Activated T-cell treated with anti-CD3 and anti-CD28 coated beads, Interleukin-2, amount 50 U/mL, for 24 hours (primary cell): ENCODE results near the gene STAB2.

Source experiments
- DNase-seq: peaks from one replicate; pipeline ENCODE4 v3.0.0-alpha.2; 2020
- H3K27ac Mint-ChIP-seq: 2 replicates; pipeline ENCODE4 v1.8.0; 2020; ENCODE audit warnings: mild to moderate bottlenecking, mixed read lengths
- H3K27me3 Mint-ChIP-seq: 2 replicates; pipeline ENCODE4 v1.8.0; 2020; ENCODE audit warnings: mixed read lengths
- H3K36me3 Mint-ChIP-seq: 2 replicates; pipeline ENCODE4 v1.8.0; 2020; ENCODE audit warnings: low read depth, mixed read lengths
- H3K4me1 Mint-ChIP-seq: 2 replicates; pipeline ENCODE4 v1.8.0; 2020; ENCODE audit warnings: low read depth, mixed read lengths
- H3K4me3 Mint-ChIP-seq: 2 replicates; pipeline ENCODE4 v1.8.0; 2020; ENCODE audit warnings: mild to moderate bottlenecking, moderate library complexity, mixed read lengths
- H3K9me3 Mint-ChIP-seq: 2 replicates; pipeline ENCODE4 v1.8.0; 2020; ENCODE audit warnings: mixed read lengths

Gene STAB2

GRCh38 chr12:103712216-103712615 lies 125.1 kb downstream of the STAB2 start:
- H3K27ac Mint-ChIP-seq: no peak overlapping the region
- H3K36me3 Mint-ChIP-seq: no peaks in the 10 kb centered on the region
- H3K9me3 Mint-ChIP-seq: no peaks in the 10 kb centered on the region
- H3K27me3 Mint-ChIP-seq: peaks cover 24% of the 10 kb centered on the region
- H3K4me1 Mint-ChIP-seq: no peaks in the 10 kb centered on the region
- no peak for DNase-seq
- H3K4me3 Mint-ChIP-seq: no peak overlapping the region

GRCh38 chr12:103715494-103715893 lies 128.4 kb downstream of the STAB2 start:
- H3K36me3 Mint-ChIP-seq: no peaks in the 10 kb centered on the region
- no peaks in the 10 kb centered on the region for H3K9me3 Mint-ChIP-seq
- no peak overlapping the region for H3K27ac Mint-ChIP-seq
- peaks cover 12% of the 10 kb centered on the region for H3K27me3 Mint-ChIP-seq
- H3K4me1 Mint-ChIP-seq: no peaks in the 10 kb centered on the region
- no peak for DNase-seq
- no peak overlapping the region for H3K4me3 Mint-ChIP-seq

- H3K4me3 Mint-ChIP-seq: no peak overlapping the region
- no peaks in the 10 kb centered on the region for H3K4me1 Mint-ChIP-seq
- no peak overlapping the region for H3K27ac Mint-ChIP-seq
- DNase-seq: no peak
- H3K36me3 Mint-ChIP-seq: no peaks in the 10 kb centered on the region
- peaks cover 12% of the 10 kb centered on the region for H3K27me3 Mint-ChIP-seq
- H3K9me3 Mint-ChIP-seq: no peaks in the 10 kb centered on the region
Measured at GRCh38 chr12:103716517-103717196, 129.6 kb downstream of the STAB2 start.

GRCh38 chr12:103725398-103725797 lies 138.3 kb downstream of the STAB2 start:
- Mint-ChIP-seq H3K36me3 (no peaks in the 10 kb centered on the region), H3K4me1 (no peaks in the 10 kb centered on the region), H3K27ac (no peak overlapping the region), H3K4me3 (no peak overlapping the region), H3K9me3 (no peaks in the 10 kb centered on the region), H3K27me3 (no peaks in the 10 kb centered on the region)
- DNase-seq: no peak

GRCh38 chr12:103727638-103728037 lies 140.6 kb downstream of the STAB2 start:
- H3K27ac Mint-ChIP-seq: no peak overlapping the region
- no peak for DNase-seq
- H3K4me3 Mint-ChIP-seq: no peak overlapping the region
- no peaks in the 10 kb centered on the region for H3K36me3 Mint-ChIP-seq
- H3K9me3 Mint-ChIP-seq: peaks cover 8% of the 10 kb centered on the region
- H3K4me1 Mint-ChIP-seq: no peaks in the 10 kb centered on the region
- peaks cover 4% of the 10 kb centered on the region for H3K27me3 Mint-ChIP-seq

- no peaks in the 10 kb centered on the region for H3K36me3 Mint-ChIP-seq
- H3K27ac Mint-ChIP-seq: no peak overlapping the region
- H3K9me3 Mint-ChIP-seq: peaks cover 8% of the 10 kb centered on the region
- no peak overlapping the region for H3K4me3 Mint-ChIP-seq
- no peaks in the 10 kb centered on the region for H3K4me1 Mint-ChIP-seq
- H3K27me3 Mint-ChIP-seq: peaks cover 4% of the 10 kb centered on the region
- no peak for DNase-seq
Measured at GRCh38 chr12:103728323-103728722, 141.2 kb downstream of the STAB2 start.

GRCh38 chr12:103729499-103729898 lies 142.4 kb downstream of the STAB2 start:
- Mint-ChIP-seq H3K36me3 (no peaks in the 10 kb centered on the region), H3K9me3 (peaks cover 8% of the 10 kb centered on the region), H3K27me3 (peaks cover 4% of the 10 kb centered on the region), H3K4me3 (no peak overlapping the region), H3K4me1 (no peaks in the 10 kb centered on the region), H3K27ac (no peak overlapping the region)
- DNase-seq: no peak

GRCh38 chr12:103731539-103731938 lies 144.5 kb downstream of the STAB2 start:
- Mint-ChIP-seq H3K9me3 (peaks cover 8% of the 10 kb centered on the region), H3K4me3 (no peak overlapping the region), H3K4me1 (no peaks in the 10 kb centered on the region), H3K27me3 (peaks cover 4% of the 10 kb centered on the region), H3K27ac (no peak overlapping the region), H3K36me3 (no peaks in the 10 kb centered on the region)
- no peak for DNase-seq

- DNase-seq: no peak
- Mint-ChIP-seq H3K4me1 (no peaks in the 10 kb centered on the region), H3K27me3 (peaks cover 6% of the 10 kb centered on the region), H3K4me3 (no peak overlapping the region), H3K36me3 (no peaks in the 10 kb centered on the region), H3K9me3 (peaks cover 8% of the 10 kb centered on the region), H3K27ac (no peak overlapping the region)
Measured at GRCh38 chr12:103734863-103735262, 147.8 kb downstream of the STAB2 start.

GRCh38 chr12:103735291-103735690 lies 148.2 kb downstream of the STAB2 start:
- DNase-seq: no peak
- H3K27ac Mint-ChIP-seq: no peak overlapping the region
- no peaks in the 10 kb centered on the region for H3K4me1 Mint-ChIP-seq
- peaks cover 6% of the 10 kb centered on the region for H3K27me3 Mint-ChIP-seq
- H3K36me3 Mint-ChIP-seq: no peaks in the 10 kb centered on the region
- H3K9me3 Mint-ChIP-seq: peaks cover 8% of the 10 kb centered on the region
- no peak overlapping the region for H3K4me3 Mint-ChIP-seq

GRCh38 chr12:103736572-103736971 lies 149.5 kb downstream of the STAB2 start:
- Mint-ChIP-seq H3K27ac (no peak overlapping the region), H3K4me1 (no peaks in the 10 kb centered on the region), H3K27me3 (peaks cover 4% of the 10 kb centered on the region), H3K4me3 (no peak overlapping the region), H3K36me3 (no peaks in the 10 kb centered on the region), H3K9me3 (peaks cover 2% of the 10 kb centered on the region)
- no peak for DNase-seq

- Mint-ChIP-seq H3K27me3 (peaks cover 5% of the 10 kb centered on the region), H3K9me3 (no peaks in the 10 kb centered on the region), H3K4me1 (no peaks in the 10 kb centered on the region), H3K36me3 (no peaks in the 10 kb centered on the region), H3K4me3 (no peak overlapping the region), H3K27ac (no peak overlapping the region)
- no peak for DNase-seq
Measured at GRCh38 chr12:103737881-103738280, 150.8 kb downstream of the STAB2 start.

- Mint-ChIP-seq H3K36me3 (no peaks in the 10 kb centered on the region), H3K4me1 (no peaks in the 10 kb centered on the region), H3K9me3 (no peaks in the 10 kb centered on the region), H3K4me3 (no peak overlapping the region), H3K27ac (no peak overlapping the region), H3K27me3 (peaks cover 10% of the 10 kb centered on the region)
- DNase-seq: no peak
Measured at GRCh38 chr12:103742349-103742932, 155.4 kb downstream of the STAB2 start.

GRCh38 chr12:103743788-103744187 lies 156.7 kb downstream of the STAB2 start:
- no peaks in the 10 kb centered on the region for H3K36me3 Mint-ChIP-seq
- DNase-seq: no peak
- H3K4me3 Mint-ChIP-seq: no peak overlapping the region
- H3K27me3 Mint-ChIP-seq: peaks cover 10% of the 10 kb centered on the region
- no peaks in the 10 kb centered on the region for H3K4me1 Mint-ChIP-seq
- H3K27ac Mint-ChIP-seq: no peak overlapping the region
- H3K9me3 Mint-ChIP-seq: no peaks in the 10 kb centered on the region

- no peak overlapping the region for H3K4me3 Mint-ChIP-seq
- DNase-seq: no peak
- H3K36me3 Mint-ChIP-seq: no peaks in the 10 kb centered on the region
- H3K9me3 Mint-ChIP-seq: no peaks in the 10 kb centered on the region
- H3K27me3 Mint-ChIP-seq: peaks cover 18% of the 10 kb centered on the region
- H3K4me1 Mint-ChIP-seq: no peaks in the 10 kb centered on the region
- H3K27ac Mint-ChIP-seq: no peak overlapping the region
Measured at GRCh38 chr12:103745962-103746361, 158.9 kb downstream of the STAB2 start.
